Nephron progenitor cell (in vitro differentiated cells): ENCODE results near the gene ZNF382.
A peak's percentile ranks its signal among the peaks of the same experiment; 100 is the strongest.

Experiments
- DNase-seq: peaks from one replicate; pipeline ENCODE4 v3.0.0; 2021
- H3K27ac Mint-ChIP-seq: 2 replicates; pipeline ENCODE4 v1.8.0; 2021; ENCODE audit warnings: mild to moderate bottlenecking, moderate library complexity, mixed read lengths
- H3K27me3 Mint-ChIP-seq: 2 replicates; pipeline ENCODE4 v1.8.0; 2021; ENCODE audit warnings: mild to moderate bottlenecking, low read depth, mixed read lengths; ENCODE audit not compliant: poor library complexity
- H3K36me3 Mint-ChIP-seq: 2 replicates; pipeline ENCODE4 v1.8.0; 2021; ENCODE audit warnings: low read depth, mixed read lengths
- H3K4me1 Mint-ChIP-seq: 2 replicates; pipeline ENCODE4 v1.8.0; 2021; ENCODE audit warnings: mixed read lengths
- H3K4me3 Mint-ChIP-seq: 2 replicates; pipeline ENCODE4 v1.8.0; 2021; ENCODE audit warnings: mild to moderate bottlenecking, moderate library complexity, mixed read lengths
- H3K9me3 Mint-ChIP-seq: 2 replicates; pipeline ENCODE4 v1.8.0; 2021; ENCODE audit warnings: mild to moderate bottlenecking, moderate library complexity, mixed read lengths
- TF ChIP-seq, protein P1 (sequence below): fragments of 200-600 bp; sonication (generic); IDR thresholded peaks from 2 replicates; pipeline ENCODE4 v1.5.0; 2021; ENCODE audit warnings: antibody characterized with exemption

The ZNF382 gene

DNA sequence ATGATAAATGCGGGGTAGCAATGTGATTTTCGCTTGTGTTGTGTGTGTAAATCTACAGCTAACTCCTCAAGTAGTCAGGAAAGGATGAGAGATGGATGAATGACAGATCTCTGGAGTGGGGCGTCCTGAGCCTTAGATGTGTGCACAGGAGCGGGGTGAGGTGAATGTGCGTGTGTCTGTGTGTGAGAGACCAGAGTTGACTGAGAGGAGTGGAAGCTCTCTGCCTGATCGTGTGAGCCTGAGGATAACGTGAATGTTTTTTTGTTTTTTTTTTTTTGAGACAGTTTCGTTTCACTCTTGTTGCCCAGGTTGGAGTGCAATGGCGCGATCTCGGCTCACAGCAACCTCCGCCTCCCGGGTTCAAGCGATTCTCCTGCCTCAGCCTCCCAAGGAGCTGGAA lies 60.7 kb downstream of the ZNF382 start:
- DNase-seq = no peak
- H3K27me3 Mint-ChIP-seq = peaks cover 12% of the 10 kb centered on the region
- H3K9me3 Mint-ChIP-seq = peaks cover 90% of the 10 kb centered on the region
- TF ChIP-seq, protein P1, sequence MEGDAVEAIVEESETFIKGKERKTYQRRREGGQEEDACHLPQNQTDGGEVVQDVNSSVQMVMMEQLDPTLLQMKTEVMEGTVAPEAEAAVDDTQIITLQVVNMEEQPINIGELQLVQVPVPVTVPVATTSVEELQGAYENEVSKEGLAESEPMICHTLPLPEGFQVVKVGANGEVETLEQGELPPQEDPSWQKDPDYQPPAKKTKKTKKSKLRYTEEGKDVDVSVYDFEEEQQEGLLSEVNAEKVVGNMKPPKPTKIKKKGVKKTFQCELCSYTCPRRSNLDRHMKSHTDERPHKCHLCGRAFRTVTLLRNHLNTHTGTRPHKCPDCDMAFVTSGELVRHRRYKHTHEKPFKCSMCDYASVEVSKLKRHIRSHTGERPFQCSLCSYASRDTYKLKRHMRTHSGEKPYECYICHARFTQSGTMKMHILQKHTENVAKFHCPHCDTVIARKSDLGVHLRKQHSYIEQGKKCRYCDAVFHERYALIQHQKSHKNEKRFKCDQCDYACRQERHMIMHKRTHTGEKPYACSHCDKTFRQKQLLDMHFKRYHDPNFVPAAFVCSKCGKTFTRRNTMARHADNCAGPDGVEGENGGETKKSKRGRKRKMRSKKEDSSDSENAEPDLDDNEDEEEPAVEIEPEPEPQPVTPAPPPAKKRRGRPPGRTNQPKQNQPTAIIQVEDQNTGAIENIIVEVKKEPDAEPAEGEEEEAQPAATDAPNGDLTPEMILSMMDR = no peak
- H3K4me3 Mint-ChIP-seq = peak overlapping the region; percentile 100
- H3K27ac Mint-ChIP-seq = peak overlapping the region; percentile 84
- H3K36me3 Mint-ChIP-seq = peaks cover 89% of the 10 kb centered on the region
- peaks cover 24% of the 10 kb centered on the region for H3K4me1 Mint-ChIP-seq

DNA sequence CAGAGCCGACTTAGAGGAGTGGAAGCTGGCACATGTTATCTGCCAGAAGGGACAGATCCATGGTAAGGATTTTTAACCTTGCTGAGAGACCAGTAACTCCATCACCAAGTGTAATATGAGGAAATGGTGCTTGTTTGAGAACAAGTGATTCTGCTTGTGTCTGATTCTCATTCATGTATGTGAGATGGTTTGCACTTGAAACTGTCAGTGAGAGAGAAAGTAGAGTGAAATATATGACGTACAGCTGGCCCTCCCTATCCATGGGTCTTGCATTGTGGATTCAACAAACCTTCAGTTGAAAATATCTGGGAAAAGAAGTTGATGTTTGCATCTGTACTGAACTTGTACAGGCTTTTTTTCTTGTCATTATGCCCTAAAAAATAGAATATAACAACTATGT lies 63.5 kb downstream of the ZNF382 start:
- peaks cover 90% of the 10 kb centered on the region for H3K9me3 Mint-ChIP-seq
- H3K27me3 Mint-ChIP-seq = peaks cover 15% of the 10 kb centered on the region
- no peak for DNase-seq
- H3K4me3 Mint-ChIP-seq = peak overlapping the region; percentile 64
- peaks cover 89% of the 10 kb centered on the region for H3K36me3 Mint-ChIP-seq
- H3K4me1 Mint-ChIP-seq = peaks cover 24% of the 10 kb centered on the region
- H3K27ac Mint-ChIP-seq = no peak overlapping the region
- TF ChIP-seq, protein P1 = no peak

DNA sequence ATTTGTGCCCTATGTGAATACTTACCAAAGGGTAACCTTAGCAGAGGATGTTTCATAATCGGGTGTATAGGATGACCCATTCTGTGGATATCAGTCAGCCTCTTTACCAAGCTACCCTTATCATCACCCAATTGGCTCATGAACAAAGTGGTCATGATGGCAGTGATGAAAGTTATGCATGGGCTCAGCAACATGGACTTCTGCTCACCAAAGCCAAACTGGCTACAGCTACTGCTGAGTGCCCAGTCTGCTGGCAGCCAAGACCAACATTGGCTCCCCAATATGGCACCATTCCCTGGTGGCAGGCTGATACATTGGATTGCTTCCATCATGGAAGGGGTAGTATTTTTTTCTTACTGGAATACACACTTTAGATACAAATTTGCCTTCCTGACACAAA lies 67.3 kb downstream of the ZNF382 start:
- TF ChIP-seq, protein P1 = no peak
- no peak for DNase-seq
- Mint-ChIP-seq H3K27ac (no peak overlapping the region), H3K27me3 (peaks cover 8% of the 10 kb centered on the region), H3K4me1 (no peaks in the 10 kb centered on the region), H3K4me3 (no peak overlapping the region), H3K36me3 (peaks cover 72% of the 10 kb centered on the region), H3K9me3 (peaks cover 75% of the 10 kb centered on the region)

DNA sequence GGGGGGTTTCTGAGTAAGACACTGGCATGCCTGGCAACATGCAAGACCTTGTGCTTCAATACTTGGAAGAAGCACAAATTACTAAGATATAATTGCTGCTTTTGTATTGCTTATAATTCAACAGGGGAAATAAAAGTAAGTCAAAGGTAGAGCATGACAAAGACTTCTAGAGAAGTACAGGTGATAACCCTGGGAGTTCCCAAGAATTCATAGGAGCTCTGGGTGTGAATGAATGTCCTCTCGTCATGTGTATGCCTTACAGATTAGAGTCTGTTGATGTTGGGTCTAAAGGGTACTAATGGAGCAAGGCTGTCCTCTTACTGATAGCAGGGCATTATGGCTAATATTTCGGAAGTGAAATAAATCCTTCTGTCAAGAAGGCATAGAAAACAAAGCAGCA lies 69.1 kb downstream of the ZNF382 start:
- TF ChIP-seq, protein P1 = no peak
- Mint-ChIP-seq H3K27ac (no peak overlapping the region), H3K27me3 (peaks cover 3% of the 10 kb centered on the region), H3K4me3 (no peak overlapping the region), H3K4me1 (no peaks in the 10 kb centered on the region), H3K36me3 (peaks cover 77% of the 10 kb centered on the region), H3K9me3 (peaks cover 78% of the 10 kb centered on the region)
- no peak for DNase-seq

DNA sequence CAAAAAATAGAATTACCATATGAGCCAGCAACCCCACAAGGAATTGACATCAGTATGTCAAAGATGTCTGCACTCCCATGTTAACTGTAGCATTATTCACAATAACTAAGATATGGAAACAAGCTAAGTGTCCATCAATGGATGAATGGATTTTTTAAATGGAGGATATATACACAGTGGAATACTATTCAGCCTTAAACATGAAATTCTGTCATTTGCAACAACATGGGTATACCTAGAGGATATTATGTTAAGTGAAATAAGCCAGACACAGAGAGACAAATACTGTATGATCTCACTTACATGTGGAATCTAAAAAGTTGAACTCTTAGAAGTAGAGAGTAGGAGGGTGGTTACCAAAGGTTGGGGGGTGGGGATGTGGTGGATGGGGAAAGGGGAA lies 74.3 kb downstream of the ZNF382 start:
- no peaks in the 10 kb centered on the region for H3K4me1 Mint-ChIP-seq
- no peak overlapping the region for H3K4me3 Mint-ChIP-seq
- no peak overlapping the region for H3K27ac Mint-ChIP-seq
- no peak for DNase-seq
- TF ChIP-seq, protein P1 = no peak
- peaks cover 2% of the 10 kb centered on the region for H3K27me3 Mint-ChIP-seq
- H3K36me3 Mint-ChIP-seq = peaks cover 75% of the 10 kb centered on the region
- H3K9me3 Mint-ChIP-seq = peaks cover 73% of the 10 kb centered on the region
